ENCODE results near the gene ZNF281. TPM values are rescaled to one million over a fixed set of nuclear protein-coding genes. Genes with fewer than 3 reads are reported as not detected.

ZNF281 gene
- total RNA-seq, 1 experiment from 2014 or later, result 23.3 TPM

GRCh38 chr1:200398373-200398772 lies 11.5 kb downstream of the ZNF281 start:
- ChIA-PET POLR2A (no interaction called here), CTCF (no interaction called here), RAD21 (ENCODE audit: low non-redundant PET in 1 of 2, low total read pairs in 2 of 2, uncharacterized antibody in 2 of 2, unreplicated experiment in 2 of 2) (no interaction called here)
- H3K36me3 ChIP-seq (ENCODE audit: control insufficient read depth in 1 of 2, insufficient read depth in 2 of 2, low read length in 2 of 2), result no peaks in the 10 kb centered on the region
- no peak for TF ChIP-seq SIN3A (IDR thresholded peaks at IDR 0.05; ENCODE audit: low read depth)
- no peak for TF ChIP-seq ZFX (IDR thresholded peaks at IDR 0.05)
- no peak for TF ChIP-seq EGR1 (IDR thresholded peaks at IDR 0.05; ENCODE audit: low read depth)
- TF ChIP-seq POLR2A (IDR thresholded peaks at IDR 0.05; ENCODE audit: borderline replicate concordance, extremely low read depth, insufficient read depth, insufficient read length), result no peak
- TF ChIP-seq ZNF274 (IDR thresholded peaks at IDR 0.05; ENCODE audit: low read depth, low read length), result no peak
- TF ChIP-seq CBX3 (IDR thresholded peaks at IDR 0.05; ENCODE audit: low read depth), result no peak
- TF ChIP-seq MAX (IDR thresholded peaks at IDR 0.05), result no peak
- no peak; the same call in 1 of the 2 replicates for TF ChIP-seq ELF1 (IDR thresholded peaks at IDR 0.05; ENCODE audit: borderline replicate concordance, low read depth)
- TF ChIP-seq SP1 (IDR thresholded peaks at IDR 0.05; ENCODE audit: low read depth), result no peak
- TF ChIP-seq, protein P1, sequence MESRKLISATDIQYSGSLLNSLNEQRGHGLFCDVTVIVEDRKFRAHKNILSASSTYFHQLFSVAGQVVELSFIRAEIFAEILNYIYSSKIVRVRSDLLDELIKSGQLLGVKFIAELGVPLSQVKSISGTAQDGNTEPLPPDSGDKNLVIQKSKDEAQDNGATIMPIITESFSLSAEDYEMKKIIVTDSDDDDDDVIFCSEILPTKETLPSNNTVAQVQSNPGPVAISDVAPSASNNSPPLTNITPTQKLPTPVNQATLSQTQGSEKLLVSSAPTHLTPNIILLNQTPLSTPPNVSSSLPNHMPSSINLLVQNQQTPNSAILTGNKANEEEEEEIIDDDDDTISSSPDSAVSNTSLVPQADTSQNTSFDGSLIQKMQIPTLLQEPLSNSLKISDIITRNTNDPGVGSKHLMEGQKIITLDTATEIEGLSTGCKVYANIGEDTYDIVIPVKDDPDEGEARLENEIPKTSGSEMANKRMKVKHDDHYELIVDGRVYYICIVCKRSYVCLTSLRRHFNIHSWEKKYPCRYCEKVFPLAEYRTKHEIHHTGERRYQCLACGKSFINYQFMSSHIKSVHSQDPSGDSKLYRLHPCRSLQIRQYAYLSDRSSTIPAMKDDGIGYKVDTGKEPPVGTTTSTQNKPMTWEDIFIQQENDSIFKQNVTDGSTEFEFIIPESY (IDR thresholded peaks at IDR 0.05; ENCODE audit: extremely low read depth, insufficient replicate concordance, low read length), result no peak
- TF ChIP-seq SRF (IDR thresholded peaks at IDR 0.05; ENCODE audit: low read depth), result no peak
- TF ChIP-seq CEBPB (IDR thresholded peaks at IDR 0.05; ENCODE audit: low read depth), result no peak
- TF ChIP-seq, protein P2, sequence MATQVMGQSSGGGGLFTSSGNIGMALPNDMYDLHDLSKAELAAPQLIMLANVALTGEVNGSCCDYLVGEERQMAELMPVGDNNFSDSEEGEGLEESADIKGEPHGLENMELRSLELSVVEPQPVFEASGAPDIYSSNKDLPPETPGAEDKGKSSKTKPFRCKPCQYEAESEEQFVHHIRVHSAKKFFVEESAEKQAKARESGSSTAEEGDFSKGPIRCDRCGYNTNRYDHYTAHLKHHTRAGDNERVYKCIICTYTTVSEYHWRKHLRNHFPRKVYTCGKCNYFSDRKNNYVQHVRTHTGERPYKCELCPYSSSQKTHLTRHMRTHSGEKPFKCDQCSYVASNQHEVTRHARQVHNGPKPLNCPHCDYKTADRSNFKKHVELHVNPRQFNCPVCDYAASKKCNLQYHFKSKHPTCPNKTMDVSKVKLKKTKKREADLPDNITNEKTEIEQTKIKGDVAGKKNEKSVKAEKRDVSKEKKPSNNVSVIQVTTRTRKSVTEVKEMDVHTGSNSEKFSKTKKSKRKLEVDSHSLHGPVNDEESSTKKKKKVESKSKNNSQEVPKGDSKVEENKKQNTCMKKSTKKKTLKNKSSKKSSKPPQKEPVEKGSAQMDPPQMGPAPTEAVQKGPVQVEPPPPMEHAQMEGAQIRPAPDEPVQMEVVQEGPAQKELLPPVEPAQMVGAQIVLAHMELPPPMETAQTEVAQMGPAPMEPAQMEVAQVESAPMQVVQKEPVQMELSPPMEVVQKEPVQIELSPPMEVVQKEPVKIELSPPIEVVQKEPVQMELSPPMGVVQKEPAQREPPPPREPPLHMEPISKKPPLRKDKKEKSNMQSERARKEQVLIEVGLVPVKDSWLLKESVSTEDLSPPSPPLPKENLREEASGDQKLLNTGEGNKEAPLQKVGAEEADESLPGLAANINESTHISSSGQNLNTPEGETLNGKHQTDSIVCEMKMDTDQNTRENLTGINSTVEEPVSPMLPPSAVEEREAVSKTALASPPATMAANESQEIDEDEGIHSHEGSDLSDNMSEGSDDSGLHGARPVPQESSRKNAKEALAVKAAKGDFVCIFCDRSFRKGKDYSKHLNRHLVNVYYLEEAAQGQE (IDR thresholded peaks at IDR 0.05; ENCODE audit: low read depth), result no peak
- TF ChIP-seq POLR2AphosphoS5 (IDR thresholded peaks at IDR 0.05; ENCODE audit: low read depth, low read length), result no peak
- TF ChIP-seq, protein P3, sequence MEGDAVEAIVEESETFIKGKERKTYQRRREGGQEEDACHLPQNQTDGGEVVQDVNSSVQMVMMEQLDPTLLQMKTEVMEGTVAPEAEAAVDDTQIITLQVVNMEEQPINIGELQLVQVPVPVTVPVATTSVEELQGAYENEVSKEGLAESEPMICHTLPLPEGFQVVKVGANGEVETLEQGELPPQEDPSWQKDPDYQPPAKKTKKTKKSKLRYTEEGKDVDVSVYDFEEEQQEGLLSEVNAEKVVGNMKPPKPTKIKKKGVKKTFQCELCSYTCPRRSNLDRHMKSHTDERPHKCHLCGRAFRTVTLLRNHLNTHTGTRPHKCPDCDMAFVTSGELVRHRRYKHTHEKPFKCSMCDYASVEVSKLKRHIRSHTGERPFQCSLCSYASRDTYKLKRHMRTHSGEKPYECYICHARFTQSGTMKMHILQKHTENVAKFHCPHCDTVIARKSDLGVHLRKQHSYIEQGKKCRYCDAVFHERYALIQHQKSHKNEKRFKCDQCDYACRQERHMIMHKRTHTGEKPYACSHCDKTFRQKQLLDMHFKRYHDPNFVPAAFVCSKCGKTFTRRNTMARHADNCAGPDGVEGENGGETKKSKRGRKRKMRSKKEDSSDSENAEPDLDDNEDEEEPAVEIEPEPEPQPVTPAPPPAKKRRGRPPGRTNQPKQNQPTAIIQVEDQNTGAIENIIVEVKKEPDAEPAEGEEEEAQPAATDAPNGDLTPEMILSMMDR (IDR thresholded peaks at IDR 0.05 in 2 of 3, conservative IDR thresholded peaks at IDR 0.05 in 1 of 3; ENCODE audit: borderline replicate concordance in 1 of 3, insufficient read depth in 1 of 3, low read depth in 2 of 3, low read length in 2 of 3), result no peak
- no peak for TF ChIP-seq EZH2phosphoT487 (IDR thresholded peaks at IDR 0.05; ENCODE audit: borderline replicate concordance)
- TF ChIP-seq JUND (IDR thresholded peaks at IDR 0.05), result no peak
- TF ChIP-seq YY1 (IDR thresholded peaks at IDR 0.05; ENCODE audit: extremely low read depth, insufficient replicate concordance, low read depth, low read length), result no peak
- TF ChIP-seq ATF3 (IDR thresholded peaks at IDR 0.05), result no peak
- H3K4me2 ChIP-seq (ENCODE audit: low read length), result no peak overlapping the region
- DNase-seq (ENCODE audit: low read depth, low spot score) (no peak), ATAC-seq (no peak)
- no peaks in the 10 kb centered on the region for H4K20me1 ChIP-seq (ENCODE audit: insufficient read depth)
- peaks cover 15% of the 10 kb centered on the region for H3K79me2 ChIP-seq (ENCODE audit: insufficient read depth, low read length)
- no peaks in the 10 kb centered on the region for H3K9me2 ChIP-seq (ENCODE audit: insufficient read depth)
- no peaks in the 10 kb centered on the region for H3K9me3 ChIP-seq (ENCODE audit: control insufficient read depth in 1 of 2, insufficient read depth in 1 of 2, low read depth in 1 of 2, low read length in 2 of 2)
- H3K4me3 ChIP-seq (replicated peaks in 1 of 2; ENCODE audit: low read depth in 1 of 2, low read length in 2 of 2), result no peak overlapping the region
- BruUV-seq (replicated peaks), result no TSS peak
- H3K9ac ChIP-seq (ENCODE audit: low read length), result no peak overlapping the region
- intact Hi-C loops (cut with micrococcal nuclease), result no loop called here
- no peak overlapping the region for H2AFZ ChIP-seq (ENCODE audit: low read depth, low read length, poor library complexity, severe bottlenecking)
- H3K27me3 ChIP-seq (ENCODE audit: insufficient read depth, low read length), result no peaks in the 10 kb centered on the region
- H3K27ac ChIP-seq (ENCODE audit: low read depth, low read length), result no peak overlapping the region
- H3K4me1 ChIP-seq (ENCODE audit: control insufficient read depth in 1 of 2, insufficient read depth in 2 of 2, low read length in 2 of 2), result no peaks in the 10 kb centered on the region

Data from HCT116 (cell line).